ENCODE data around the gene PSMB10. TPM values are rescaled to one million over a fixed set of nuclear protein-coding genes. Genes with fewer than 3 reads are reported as not detected.

The PSMB10 gene
- total and polyA plus RNA-seq, 2 of the 8 experiments (the other 6 are each of a cell fraction or from before 2014, with no cell fraction given), result 32.1 to 61.9 TPM

GRCh38 chr16:67954421-67955196 lies 18.0 kb upstream of the PSMB10 start (continued):
- no peak for TF ChIP-seq ATF3 (IDR thresholded peaks at IDR 0.05; ENCODE audit: insufficient read depth, low read depth, low read length)
- no peak for TF ChIP-seq CREB1 (IDR thresholded peaks at IDR 0.05)
- TF ChIP-seq HDAC2 (IDR thresholded peaks at IDR 0.05; ENCODE audit: borderline replicate concordance in 1 of 2, low read depth in 2 of 2, low read length in 2 of 2), result no peak
- TF ChIP-seq, protein P1, sequence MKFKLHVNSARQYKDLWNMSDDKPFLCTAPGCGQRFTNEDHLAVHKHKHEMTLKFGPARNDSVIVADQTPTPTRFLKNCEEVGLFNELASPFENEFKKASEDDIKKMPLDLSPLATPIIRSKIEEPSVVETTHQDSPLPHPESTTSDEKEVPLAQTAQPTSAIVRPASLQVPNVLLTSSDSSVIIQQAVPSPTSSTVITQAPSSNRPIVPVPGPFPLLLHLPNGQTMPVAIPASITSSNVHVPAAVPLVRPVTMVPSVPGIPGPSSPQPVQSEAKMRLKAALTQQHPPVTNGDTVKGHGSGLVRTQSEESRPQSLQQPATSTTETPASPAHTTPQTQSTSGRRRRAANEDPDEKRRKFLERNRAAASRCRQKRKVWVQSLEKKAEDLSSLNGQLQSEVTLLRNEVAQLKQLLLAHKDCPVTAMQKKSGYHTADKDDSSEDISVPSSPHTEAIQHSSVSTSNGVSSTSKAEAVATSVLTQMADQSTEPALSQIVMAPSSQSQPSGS (IDR thresholded peaks at IDR 0.05; ENCODE audit: low read length), result no peak
- TF ChIP-seq EZH2 (IDR thresholded peaks at IDR 0.05; ENCODE audit: low read depth, low read length, severe bottlenecking), result no peak
- TF ChIP-seq POU5F1 (IDR thresholded peaks at IDR 0.05; ENCODE audit: low read depth, low read length), result no peak
- TF ChIP-seq SAP30 (IDR thresholded peaks at IDR 0.05; ENCODE audit: insufficient read depth, insufficient replicate concordance, low read length), result no peak
- TF ChIP-seq SP2 (IDR thresholded peaks at IDR 0.05; ENCODE audit: low read length), result no peak
- TF ChIP-seq FOSL1 (IDR thresholded peaks at IDR 0.05; ENCODE audit: insufficient read depth, low read depth, low read length), result no peak
- no peak for TF ChIP-seq CHD1 (IDR thresholded peaks at IDR 0.05; ENCODE audit: low read depth, low read length)
- TF ChIP-seq, protein P2, sequence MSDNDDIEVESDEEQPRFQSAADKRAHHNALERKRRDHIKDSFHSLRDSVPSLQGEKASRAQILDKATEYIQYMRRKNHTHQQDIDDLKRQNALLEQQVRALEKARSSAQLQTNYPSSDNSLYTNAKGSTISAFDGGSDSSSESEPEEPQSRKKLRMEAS (IDR thresholded peaks at IDR 0.05), result no peak
- TF ChIP-seq ASH2L (IDR thresholded peaks at IDR 0.05; ENCODE audit: low read length), result no peak

Measured in H1 (cell line).